HepG2 (cell line): Measurements from ENCODE around the gene SEPTIN10. TPM values are rescaled to one million over a fixed set of nuclear protein-coding genes. Genes with fewer than 3 reads are reported as not detected.
A peak's percentile ranks its signal among the peaks of the same experiment; 100 is the strongest.

Experiments
- CHCHD3 ChIP-seq: sonication (generic); formaldehyde crosslinking; IDR thresholded peaks from 2 replicates; pipeline ENCODE4 v1.8.0; 2022; ENCODE audit warnings: mild to moderate bottlenecking, missing genetic modification reagents, moderate library complexity
- ETS1 ChIP-seq: sonication (generic); formaldehyde crosslinking; IDR thresholded peaks from 2 replicates; pipeline ENCODE4 v1.4.0; 2020; ENCODE audit warnings: missing genetic modification reagents
- ETV6 ChIP-seq: sonication (generic); formaldehyde crosslinking; conservative IDR thresholded peaks from 2 replicates; pipeline ENCODE4 v1.4.0; 2020; ENCODE audit warnings: missing genetic modification reagents
- KDM5A ChIP-seq: fragments of 200-600 bp; sonication (generic); IDR thresholded peaks from 2 replicates; pipeline ENCODE4 v1.7.0; 2018; ENCODE audit warnings: antibody characterized with exemption, mild to moderate bottlenecking, low read length, borderline replicate concordance
- LCORL ChIP-seq, 2 experiments: fragments of 450-650 bp in 1 of 2; sonication (generic) in 1 of 2; formaldehyde crosslinking in 1 of 2; IDR thresholded peaks; 2 replicates each; pipeline versions ENCODE4 v1.5.0 to v1.6.1; 2017 to 2020; ENCODE audit warnings: antibody characterized with exemption in 1 of 2, missing genetic modification reagents in 1 of 2
- NAIF1 ChIP-seq: sonication (generic); formaldehyde crosslinking; IDR thresholded peaks from 2 replicates; pipeline ENCODE4 v1.5.0; 2020; ENCODE audit warnings: mild to moderate bottlenecking, missing genetic modification reagents, borderline replicate concordance
- XRCC5 ChIP-seq: fragments of 200-400 bp; formaldehyde crosslinking; optimal IDR thresholded peaks from 2 replicates; pipeline ENCODE3; 2017; ENCODE audit warnings: mild to moderate bottlenecking, low read length
- ZFP41 ChIP-seq: sonication (generic); formaldehyde crosslinking; IDR thresholded peaks from 2 replicates; pipeline ENCODE4 v1.4.0; 2020; ENCODE audit warnings: mild to moderate bottlenecking, missing genetic modification reagents, borderline replicate concordance
- ZNF33B ChIP-seq: sonication (generic); formaldehyde crosslinking; IDR thresholded peaks from 2 replicates; pipeline ENCODE4 v1.5.1; 2020; ENCODE audit warnings: mild to moderate bottlenecking, missing genetic modification reagents
- ZNF44 ChIP-seq: sonication (generic); formaldehyde crosslinking; IDR thresholded peaks from 2 replicates; pipeline ENCODE4 v1.5.1; 2020; ENCODE audit warnings: mild to moderate bottlenecking, missing genetic modification reagents
- ZNF710 ChIP-seq: sonication (generic); formaldehyde crosslinking; IDR thresholded peaks from 2 replicates; pipeline ENCODE4 v1.5.0; 2020; ENCODE audit warnings: mild to moderate bottlenecking, missing genetic modification reagents, borderline replicate concordance
- ZNF879 ChIP-seq: sonication (generic); formaldehyde crosslinking; IDR thresholded peaks from 2 replicates; pipeline ENCODE4 v1.8.1; 2023; ENCODE audit warnings: missing genetic modification reagents
- ZSCAN29 ChIP-seq: sonication (generic); formaldehyde crosslinking; conservative IDR thresholded peaks from 2 replicates; pipeline ENCODE4 v1.4.0; 2020; ENCODE audit warnings: mild to moderate bottlenecking, missing genetic modification reagents
- polyA plus RNA-seq, 8 experiments: library from polyadenylated mRNA; depleted of rRNA in 3 of 8; stranded (reverse) in 7 of 8; unstranded in 1 of 8; fragments of >200 nt; fragmentation: Illumina TruSeq in 4 of 8; extraction: Trizol in 4 of 8; gene quantifications; 2 replicates each; pipeline versions ENCODE4 v1.2.1 to v1.2.3, GENCODE V29; 2011 to 2016; ENCODE audit warnings: low read depth in 4 of 8, missing spikeins in 1 of 8, mixed read lengths in 1 of 8; ENCODE audit not compliant: insufficient read depth in 1 of 8
- total RNA-seq, 5 experiments: library from RNA; depleted of rRNA; stranded (reverse); fragments of >200 nt; fragmentation: Illumina TruSeq; extraction: Trizol; gene quantifications; 2 replicates each; pipeline ENCODE4 v1.2.3, GENCODE V29; 2016; ENCODE audit warnings: low read depth in 1 of 5
- TF ChIP-seq, protein P1 (sequence below), 2 experiments: IDR thresholded peaks; 2 replicates each; pipeline ENCODE4 v1.6.1; 2011 to 2012; ENCODE audit warnings: low read length in 2 of 2, borderline replicate concordance in 1 of 2, low read depth in 1 of 2, mild to moderate bottlenecking in 1 of 2, moderate library complexity in 1 of 2
- TF ChIP-seq, protein P2 (sequence below): sonication (generic); formaldehyde crosslinking; IDR thresholded peaks from 2 replicates; pipeline ENCODE4 v1.4.0; 2020; ENCODE audit warnings: missing genetic modification reagents; ENCODE audit errors: not compliant biosample characterization
- TF ChIP-seq, protein P3 (sequence below): sonication (generic); formaldehyde crosslinking; IDR thresholded peaks from 2 replicates; pipeline ENCODE4 v1.8.0; 2022; ENCODE audit warnings: mild to moderate bottlenecking, missing genetic modification reagents
- TF ChIP-seq, protein P4 (sequence below): sonication (generic); formaldehyde crosslinking; IDR thresholded peaks from 2 replicates; pipeline ENCODE4 v1.9.0; 2021; ENCODE audit warnings: missing genetic modification reagents, mild to moderate bottlenecking, borderline replicate concordance

SEPTIN10 gene
- total and polyA plus RNA-seq, 2 of the 13 experiments (the other 11 are each of a cell fraction or from before 2014, with no cell fraction given): 45.8 to 67.5 TPM

DNA sequence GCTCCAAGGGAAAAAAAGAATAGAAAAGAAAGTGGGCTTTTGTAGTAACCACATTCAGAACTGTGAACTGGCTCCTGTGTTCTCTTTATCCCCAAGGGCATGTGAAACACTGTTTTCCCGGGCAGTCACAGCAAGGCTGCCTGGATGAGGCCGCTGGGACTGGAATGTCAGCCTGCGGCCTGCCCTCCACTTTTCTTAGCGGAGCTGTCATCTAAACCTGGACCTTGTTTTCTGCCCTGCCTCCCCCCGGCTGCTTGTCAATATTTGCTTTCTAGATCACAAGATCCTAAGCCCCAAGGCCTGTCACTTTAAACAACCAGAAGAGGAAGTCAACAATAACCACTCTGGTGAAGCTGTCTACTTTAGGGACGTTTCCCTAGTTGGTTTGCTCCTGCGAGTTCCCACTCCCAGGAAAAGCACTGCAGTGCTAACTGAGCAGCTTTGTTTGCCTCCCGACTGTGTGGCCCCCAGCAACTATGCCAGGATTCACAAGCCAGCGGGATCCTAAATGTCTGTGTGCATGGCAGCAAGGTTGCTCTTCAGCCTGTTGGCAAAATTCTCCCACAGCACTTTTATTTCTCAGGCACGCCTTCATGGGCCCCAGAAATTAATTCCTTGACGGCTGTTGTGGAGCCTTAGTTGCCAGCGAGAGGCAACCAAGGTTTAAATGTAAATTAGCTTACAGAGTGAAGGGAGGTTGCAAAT is 31.0 kb upstream of the SEPTIN10 start (continued):
- TF ChIP-seq, protein P1, sequence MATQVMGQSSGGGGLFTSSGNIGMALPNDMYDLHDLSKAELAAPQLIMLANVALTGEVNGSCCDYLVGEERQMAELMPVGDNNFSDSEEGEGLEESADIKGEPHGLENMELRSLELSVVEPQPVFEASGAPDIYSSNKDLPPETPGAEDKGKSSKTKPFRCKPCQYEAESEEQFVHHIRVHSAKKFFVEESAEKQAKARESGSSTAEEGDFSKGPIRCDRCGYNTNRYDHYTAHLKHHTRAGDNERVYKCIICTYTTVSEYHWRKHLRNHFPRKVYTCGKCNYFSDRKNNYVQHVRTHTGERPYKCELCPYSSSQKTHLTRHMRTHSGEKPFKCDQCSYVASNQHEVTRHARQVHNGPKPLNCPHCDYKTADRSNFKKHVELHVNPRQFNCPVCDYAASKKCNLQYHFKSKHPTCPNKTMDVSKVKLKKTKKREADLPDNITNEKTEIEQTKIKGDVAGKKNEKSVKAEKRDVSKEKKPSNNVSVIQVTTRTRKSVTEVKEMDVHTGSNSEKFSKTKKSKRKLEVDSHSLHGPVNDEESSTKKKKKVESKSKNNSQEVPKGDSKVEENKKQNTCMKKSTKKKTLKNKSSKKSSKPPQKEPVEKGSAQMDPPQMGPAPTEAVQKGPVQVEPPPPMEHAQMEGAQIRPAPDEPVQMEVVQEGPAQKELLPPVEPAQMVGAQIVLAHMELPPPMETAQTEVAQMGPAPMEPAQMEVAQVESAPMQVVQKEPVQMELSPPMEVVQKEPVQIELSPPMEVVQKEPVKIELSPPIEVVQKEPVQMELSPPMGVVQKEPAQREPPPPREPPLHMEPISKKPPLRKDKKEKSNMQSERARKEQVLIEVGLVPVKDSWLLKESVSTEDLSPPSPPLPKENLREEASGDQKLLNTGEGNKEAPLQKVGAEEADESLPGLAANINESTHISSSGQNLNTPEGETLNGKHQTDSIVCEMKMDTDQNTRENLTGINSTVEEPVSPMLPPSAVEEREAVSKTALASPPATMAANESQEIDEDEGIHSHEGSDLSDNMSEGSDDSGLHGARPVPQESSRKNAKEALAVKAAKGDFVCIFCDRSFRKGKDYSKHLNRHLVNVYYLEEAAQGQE (IDR thresholded peaks at IDR 0.05; ENCODE audit: borderline replicate concordance in 1 of 2, low read depth in 1 of 2, low read length in 2 of 2): peak in 1 of 2 experiments; percentile 84; a peak in 2 of 4 replicates
- peak; percentile 98 for TF ChIP-seq ZNF710 (CRISPR knock-in tag)
- peak; percentile 98 for TF ChIP-seq ZSCAN29 (CRISPR knock-in tag)
- TF ChIP-seq CHCHD3 (CRISPR knock-in tag): no peak
- peak; percentile 69; the same call in 1 of the 2 replicates for TF ChIP-seq ETV6 (CRISPR knock-in tag)
- no peak for TF ChIP-seq ZFP41 (CRISPR knock-in tag)
- peak; percentile 36; the same call in 1 of the 2 replicates for TF ChIP-seq ZNF44 (CRISPR knock-in tag)
- peak; percentile 23; the same call in 1 of the 2 replicates for TF ChIP-seq LCORL (IDR thresholded peaks at IDR 0.05)
- TF ChIP-seq LCORL (CRISPR knock-in tag; IDR thresholded peaks at IDR 0.05): peak; percentile 99
- TF ChIP-seq, protein P2, sequence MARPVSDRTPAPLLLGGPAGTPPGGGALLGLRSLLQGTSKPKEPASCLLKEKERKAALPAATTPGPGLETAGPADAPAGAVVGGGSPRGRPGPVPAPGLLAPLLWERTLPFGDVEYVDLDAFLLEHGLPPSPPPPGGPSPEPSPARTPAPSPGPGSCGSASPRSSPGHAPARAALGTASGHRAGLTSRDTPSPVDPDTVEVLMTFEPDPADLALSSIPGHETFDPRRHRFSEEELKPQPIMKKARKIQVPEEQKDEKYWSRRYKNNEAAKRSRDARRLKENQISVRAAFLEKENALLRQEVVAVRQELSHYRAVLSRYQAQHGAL (CRISPR knock-in tag): peak; percentile 87
- TF ChIP-seq, protein P3, sequence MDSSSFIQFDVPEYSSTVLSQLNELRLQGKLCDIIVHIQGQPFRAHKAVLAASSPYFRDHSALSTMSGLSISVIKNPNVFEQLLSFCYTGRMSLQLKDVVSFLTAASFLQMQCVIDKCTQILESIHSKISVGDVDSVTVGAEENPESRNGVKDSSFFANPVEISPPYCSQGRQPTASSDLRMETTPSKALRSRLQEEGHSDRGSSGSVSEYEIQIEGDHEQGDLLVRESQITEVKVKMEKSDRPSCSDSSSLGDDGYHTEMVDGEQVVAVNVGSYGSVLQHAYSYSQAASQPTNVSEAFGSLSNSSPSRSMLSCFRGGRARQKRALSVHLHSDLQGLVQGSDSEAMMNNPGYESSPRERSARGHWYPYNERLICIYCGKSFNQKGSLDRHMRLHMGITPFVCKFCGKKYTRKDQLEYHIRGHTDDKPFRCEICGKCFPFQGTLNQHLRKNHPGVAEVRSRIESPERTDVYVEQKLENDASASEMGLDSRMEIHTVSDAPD (CRISPR knock-in tag): peak; percentile 91
- TF ChIP-seq, protein P4, sequence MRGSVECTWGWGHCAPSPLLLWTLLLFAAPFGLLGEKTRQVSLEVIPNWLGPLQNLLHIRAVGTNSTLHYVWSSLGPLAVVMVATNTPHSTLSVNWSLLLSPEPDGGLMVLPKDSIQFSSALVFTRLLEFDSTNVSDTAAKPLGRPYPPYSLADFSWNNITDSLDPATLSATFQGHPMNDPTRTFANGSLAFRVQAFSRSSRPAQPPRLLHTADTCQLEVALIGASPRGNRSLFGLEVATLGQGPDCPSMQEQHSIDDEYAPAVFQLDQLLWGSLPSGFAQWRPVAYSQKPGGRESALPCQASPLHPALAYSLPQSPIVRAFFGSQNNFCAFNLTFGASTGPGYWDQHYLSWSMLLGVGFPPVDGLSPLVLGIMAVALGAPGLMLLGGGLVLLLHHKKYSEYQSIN: no peak
- peak; percentile 63; the same call in 1 of the 2 replicates for TF ChIP-seq ETS1 (CRISPR knock-in tag)
- no peak; the same call in 1 of the 2 replicates for TF ChIP-seq KDM5A
- no peak; the same call in none of the 2 replicates for TF ChIP-seq ZNF879
- no peak; the same call in none of the 2 replicates for TF ChIP-seq ZNF33B (CRISPR knock-in tag)
- peak; percentile 93 for TF ChIP-seq XRCC5
- TF ChIP-seq NAIF1 (CRISPR knock-in tag): peak; percentile 80
